Measurements from ENCODE around the gene PCDHGA1.

- TF ChIP-seq CTCF (IDR thresholded peaks at IDR 0.05) (no peak), POLR2A (IDR thresholded peaks at IDR 0.05) (no peak)
Measured at GRCh38 chr5:141558150-141558549, 227.8 kb downstream of the PCDHGA1 start.

Measured in right lobe of liver (tissue), 4 donors.